ENCODE results near the gene KCTD15.
A peak's percentile ranks its signal among the peaks of the same experiment; 100 is the strongest.

KCTD15 gene, protein sequence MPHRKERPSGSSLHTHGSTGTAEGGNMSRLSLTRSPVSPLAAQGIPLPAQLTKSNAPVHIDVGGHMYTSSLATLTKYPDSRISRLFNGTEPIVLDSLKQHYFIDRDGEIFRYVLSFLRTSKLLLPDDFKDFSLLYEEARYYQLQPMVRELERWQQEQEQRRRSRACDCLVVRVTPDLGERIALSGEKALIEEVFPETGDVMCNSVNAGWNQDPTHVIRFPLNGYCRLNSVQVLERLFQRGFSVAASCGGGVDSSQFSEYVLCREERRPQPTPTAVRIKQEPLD

DNA sequence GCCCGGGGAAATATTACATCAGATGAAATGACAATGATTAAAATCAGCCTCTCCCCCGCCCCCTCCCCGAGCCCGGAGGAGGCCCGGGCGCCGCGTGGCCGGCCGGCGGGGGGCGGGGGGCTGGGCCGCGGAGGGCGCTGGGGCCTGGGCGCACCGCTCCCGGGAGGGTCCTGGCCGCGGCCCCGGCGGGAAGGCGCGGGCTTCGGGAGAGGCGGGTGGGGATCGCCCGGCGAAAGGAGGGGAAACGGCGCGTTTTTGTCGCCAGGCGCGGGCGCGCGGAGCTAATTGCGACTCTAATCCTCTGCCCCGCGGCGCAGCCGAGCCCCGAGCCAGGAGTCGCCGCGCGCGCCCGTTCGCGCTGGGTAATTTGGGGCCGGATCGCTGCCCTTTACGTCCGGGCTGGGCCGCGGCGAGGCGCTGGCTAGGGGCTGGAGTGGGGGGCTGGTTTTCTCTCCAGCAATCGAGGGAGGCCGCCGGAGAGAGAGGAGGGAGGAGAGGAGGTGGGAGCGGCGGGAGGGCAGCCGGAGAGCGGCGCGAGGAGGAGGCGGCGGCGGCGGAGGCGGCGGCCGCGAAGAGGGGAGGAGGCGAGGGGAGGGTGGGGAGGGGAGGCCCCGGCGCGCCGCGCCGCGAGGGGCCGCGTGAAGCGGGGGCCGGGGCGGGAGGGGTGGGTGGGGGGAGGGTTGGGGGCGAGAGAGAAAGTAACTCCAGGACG lies at the start of gene KCTD15:
TSS of gene KCTD15 (plus strand) at position 707 of the 712 bp plus-strand sequence. CDS start 3,585 bp downstream, outside the sequence.
- peak; percentile 62 for DNase-seq

DNA sequence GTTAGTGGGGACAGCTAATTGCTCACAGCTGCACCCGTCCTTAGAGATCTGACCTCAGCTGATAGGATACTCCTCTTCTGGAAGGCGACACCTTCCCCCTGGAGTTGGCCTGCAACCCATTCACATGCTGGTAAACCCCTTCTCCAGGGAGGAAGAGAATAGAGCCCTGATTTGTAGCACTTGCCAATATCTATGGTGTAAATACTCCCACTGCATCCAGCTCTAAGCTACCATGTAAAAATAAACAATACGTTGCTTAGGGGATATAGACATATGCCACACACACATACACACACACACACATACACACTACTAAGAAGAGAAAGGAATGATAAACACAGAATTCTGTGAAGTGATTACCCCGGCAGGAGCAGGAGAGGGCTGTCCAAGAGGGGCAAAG lies 49.4 kb upstream of the KCTD15 start:
- DNase-seq = no peak

DNA sequence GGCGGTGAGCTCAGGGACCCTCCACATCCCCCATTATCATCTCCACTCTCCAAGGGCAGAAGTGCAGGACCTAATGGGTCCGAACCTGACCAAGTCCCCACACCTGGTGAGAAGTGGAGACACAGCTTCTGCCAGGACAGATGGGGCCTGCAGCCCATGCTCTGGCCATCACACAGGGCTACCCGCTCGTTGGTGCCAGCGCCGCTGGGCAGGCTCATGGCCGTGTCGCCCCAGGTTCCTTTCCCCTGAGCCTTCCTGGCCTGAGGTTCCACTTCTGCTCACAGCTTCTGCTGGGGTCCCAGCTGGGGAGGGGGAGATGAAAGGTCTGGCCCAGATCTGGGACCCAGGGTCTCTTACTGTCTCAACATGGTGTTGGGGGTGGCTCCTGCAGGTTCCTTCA lies 48.4 kb upstream of the KCTD15 start:
- no peak for DNase-seq

DNA sequence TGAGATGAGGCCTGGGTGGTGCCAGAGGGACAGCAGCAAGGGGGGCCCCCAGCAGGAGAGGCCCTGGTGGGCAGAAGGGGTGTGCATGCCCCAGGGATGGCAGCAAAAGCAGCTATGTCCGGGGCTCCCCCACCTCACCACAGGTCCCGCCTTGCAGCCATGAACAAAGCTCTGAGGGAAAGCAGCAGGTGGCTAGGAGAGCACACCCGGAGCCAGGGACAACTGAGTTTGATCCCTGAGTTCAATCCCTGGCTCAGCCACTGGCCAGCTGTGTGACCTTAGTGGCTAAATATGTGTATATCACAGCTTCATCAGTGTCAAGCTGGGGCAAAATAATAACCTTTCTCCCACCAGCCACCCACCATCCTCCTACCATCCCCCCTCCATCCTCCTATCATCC lies 47.7 kb upstream of the KCTD15 start:
- no peak for DNase-seq

DNA sequence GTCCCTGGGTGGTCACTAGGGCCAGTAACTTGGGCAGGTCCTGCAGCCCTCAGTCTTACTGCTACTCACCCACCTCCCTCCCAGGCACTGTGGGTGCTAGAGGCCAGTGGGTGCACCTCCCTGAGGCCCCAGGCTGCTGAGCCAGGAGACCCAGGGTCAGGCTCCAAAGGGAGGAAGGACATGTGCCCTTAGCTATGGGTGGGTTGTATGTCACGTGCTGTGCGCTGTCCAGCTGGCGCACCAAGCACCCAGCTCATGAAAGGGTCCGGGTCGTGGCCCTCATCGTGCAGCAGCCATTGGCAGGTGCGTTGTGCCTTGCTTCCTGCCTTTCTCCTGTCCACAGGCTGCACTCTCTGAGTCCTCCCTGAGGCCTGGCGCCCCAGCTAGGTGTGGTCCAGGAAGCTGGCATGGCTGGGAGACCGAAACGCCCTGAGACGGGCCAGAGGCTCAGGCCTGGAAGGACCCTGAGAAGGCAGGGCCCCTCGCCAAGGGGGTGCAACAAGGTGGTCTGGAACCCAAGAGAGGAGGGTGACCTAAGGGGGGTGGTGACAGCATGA lies 47.0 kb upstream of the KCTD15 start:
- no peak for DNase-seq

GRCh38 chr19:33750587-33751435 lies 45.9 kb upstream of the KCTD15 start:
- DNase-seq = no peak

DNA sequence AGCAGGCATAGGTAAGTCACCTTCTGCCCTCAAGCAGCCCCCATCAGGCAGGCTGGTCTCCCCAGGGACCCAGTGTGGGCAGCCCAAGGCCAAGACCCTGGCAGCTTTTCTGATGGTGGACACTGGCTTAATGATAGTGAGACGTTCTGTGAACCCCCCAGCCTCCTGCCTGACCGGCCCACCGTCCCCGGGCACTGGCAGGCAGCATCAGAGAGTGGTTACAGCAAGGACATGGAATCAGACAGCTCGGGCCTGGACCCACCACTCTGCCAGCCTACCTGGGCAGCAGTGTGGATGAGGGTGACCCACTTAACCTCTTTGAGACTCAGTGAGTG lies 45.3 kb upstream of the KCTD15 start:
- DNase-seq = no peak

DNA sequence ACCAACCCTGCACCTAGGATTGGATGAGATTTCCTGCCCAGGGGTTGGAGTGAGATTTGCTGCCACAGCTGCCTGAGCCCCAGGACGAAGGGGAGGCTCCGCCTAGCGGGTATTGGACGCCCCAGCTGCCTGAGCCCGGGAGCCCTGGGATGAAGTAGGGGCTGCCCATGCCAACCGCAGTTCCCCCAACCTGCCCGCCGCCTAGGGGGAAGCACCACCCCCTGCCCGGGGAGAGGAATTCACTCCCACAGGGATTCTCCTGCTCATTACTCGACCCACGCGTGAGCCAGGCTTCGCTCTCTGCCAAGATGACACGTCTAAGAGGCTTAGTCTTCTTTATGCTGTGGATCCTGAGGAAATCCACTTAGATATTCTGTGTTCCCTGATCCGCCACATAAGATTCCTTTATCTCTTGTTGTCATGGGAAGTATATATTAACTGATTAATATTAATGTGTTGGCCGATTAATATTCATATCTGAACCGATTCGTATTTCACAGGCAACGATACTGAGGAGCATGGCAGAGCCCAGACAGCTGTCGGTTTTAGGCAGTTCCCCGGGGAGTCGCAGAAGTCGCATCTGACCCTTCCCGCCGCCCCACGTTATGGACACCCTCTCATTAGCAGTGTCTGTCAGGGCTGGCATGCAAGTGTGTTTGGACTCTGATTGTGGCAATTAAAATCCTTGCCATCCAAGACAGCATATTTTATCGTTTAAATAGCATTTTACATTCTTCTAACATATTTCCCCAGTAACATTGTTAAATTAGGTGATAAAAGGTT lies 44.5 kb upstream of the KCTD15 start:
- DNase-seq = no peak

DNA sequence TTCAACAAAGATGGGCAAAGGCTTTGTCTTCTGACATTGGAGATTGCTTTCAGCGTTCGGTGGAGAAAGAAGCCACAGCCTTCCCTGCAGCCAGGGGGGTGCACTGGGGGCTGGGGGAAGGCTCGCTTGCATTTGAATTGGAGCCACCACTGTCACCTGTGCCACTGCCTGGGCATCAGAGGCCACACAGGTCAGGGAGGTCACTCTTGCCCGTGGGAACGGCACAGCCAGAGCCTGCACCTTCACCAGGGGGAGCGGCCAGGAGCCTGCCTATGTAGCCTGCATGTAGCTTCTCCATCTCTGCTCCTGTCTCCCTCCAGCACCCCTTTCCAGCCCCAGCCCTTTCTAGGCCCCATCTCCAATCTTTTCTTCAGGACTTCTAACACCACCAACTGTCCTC lies 43.7 kb upstream of the KCTD15 start:
- no peak for DNase-seq

GRCh38 chr19:33754361-33754760 lies 42.3 kb upstream of the KCTD15 start:
- DNase-seq = no peak

DNA sequence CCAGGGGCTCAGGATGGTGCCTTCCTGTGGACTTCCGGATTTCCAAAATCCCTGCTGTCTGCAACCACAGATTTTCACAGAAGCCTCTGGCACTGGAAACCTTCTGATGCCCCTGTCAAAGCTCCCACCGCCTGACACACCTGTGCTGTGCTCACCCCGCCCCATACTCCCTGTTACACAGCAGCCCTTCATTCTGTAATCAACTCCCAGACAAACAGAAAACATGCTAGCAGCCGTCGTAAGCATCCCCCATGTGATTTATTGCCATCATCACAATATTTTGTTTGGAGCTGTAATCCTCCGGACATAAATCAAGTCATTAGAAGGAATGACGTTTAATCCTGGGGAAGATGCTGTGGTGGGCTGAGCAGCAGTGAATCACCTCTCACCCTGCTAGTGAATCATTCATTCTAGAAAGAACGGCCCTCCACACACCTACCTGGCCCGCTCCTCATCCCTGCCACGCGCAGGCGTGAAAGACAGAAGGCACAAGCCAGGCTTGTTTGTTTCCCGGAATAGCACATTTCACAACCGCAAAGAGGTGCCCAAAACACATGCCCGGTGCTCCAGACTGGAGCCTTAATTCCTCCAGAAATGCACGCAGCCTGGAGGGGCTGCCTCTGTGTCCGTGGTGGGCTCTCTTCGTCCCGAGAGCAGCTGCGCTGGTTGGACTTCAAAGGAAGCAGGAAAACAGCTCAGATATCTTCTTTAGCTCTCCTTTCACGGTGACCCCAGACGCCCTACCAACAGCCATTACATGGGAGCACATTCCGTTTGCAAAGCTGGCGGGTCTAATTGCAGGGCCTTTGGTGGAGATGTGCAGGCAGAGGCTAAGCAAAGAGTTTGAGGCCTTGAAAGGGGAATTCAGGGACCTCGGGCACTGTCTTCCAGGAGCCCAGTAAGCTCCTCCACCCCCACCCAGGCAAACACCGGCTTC lies 41.3 kb upstream of the KCTD15 start:
- no peak for DNase-seq

DNA sequence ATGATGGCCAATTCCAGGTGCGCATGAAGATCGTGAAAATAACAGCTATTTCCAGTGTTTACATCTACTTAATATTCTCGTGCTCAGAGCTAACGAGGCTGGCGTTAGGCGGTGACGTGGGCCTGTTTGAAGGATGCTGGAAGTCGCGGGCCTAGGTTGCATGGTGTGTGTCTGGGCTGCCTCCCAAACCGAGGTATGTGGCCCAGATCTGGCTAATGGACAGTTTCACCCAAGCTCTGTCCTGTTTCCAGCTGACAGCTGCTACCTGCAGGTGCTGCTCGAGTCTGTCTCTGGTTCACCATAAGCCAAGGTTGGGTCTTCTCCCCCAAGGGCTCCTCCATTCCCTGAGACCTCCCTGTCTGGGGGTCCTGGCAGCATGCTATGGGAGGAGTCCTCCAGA lies 40.5 kb upstream of the KCTD15 start:
- DNase-seq = no peak

DNA sequence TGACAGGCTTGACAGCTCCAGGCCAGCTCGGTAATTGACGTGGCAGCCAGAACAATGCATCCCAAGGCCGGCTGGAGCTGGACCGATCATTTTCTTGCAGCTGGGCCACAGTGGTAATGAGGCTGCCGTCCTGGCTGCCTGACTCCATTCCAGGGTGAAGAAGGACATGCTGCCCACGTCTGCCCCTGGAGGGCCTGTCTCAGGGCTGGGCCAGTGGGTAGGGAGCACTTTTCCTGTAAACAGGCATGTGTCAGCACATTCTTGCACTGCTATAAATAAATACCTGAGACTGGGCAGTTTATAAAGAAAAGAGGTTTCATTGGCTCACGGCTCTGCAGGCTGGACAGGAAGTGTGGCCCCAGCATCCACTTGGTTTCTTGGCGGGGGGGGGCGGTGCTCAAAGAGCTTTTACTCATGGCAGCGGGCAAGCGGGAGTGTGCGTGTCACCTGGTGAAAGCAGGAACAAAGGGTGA lies 38.1 kb upstream of the KCTD15 start:
- no peak for DNase-seq

DNA sequence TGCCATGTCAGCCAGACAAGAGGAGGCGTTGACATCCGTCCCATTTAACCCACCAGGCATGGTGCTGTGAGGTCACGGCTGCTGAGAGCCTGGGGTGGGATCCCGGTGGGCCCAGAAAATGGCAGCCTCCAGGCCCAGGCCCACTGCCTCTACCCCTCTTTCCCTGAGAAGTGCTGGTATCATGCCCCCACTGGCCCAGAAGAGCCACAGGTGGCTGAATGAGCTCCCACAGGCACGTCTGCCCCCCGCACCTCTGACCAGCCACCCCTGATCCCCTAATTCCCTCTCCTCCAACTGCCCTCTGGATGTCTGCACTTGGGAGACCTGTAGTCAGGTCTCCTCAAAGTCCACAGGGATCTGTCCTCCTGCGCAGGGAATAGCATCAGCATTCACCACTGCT lies 37.3 kb upstream of the KCTD15 start:
- no peak for DNase-seq

DNA sequence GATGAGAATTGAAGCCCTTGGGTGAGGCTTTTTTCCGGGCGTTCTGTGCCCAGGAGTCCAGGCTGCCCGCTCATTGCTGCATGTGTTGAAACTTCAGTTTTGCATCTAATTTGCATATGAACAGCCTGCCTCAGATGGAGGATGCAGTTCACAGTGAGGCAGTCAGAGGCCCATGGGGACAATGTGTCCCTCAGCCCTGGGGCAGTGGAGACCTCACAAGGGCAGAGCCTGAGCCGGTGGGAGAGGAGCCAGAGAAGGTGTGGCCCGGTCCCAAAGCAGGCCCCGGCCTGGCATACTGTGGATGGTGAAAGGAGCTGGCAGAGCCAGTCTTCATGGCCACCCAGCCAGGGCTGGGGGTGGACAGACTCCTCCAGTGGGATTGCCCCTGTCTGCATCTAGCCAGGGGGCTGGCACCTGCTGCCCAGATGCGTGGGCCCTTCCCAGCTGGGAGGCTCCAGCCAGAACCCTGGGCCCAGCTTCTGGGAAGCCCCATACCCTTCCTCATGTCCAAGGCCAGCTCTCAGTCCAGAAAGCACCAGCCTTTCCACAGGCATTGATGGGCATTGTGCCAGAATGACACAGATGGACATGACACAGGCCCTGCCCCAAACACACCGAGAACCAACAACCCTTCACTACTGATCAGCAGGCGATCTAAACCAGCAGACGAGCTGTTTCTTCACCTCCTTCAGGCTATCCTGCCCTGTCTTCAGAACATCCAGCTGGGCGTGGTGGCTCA lies 32.9 kb upstream of the KCTD15 start:
- no peak for DNase-seq

- DNase-seq = no peak
Measured at GRCh38 chr19:33766623-33767022, 30.0 kb upstream of the KCTD15 start.

GRCh38 chr19:33767898-33768413 lies 28.7 kb upstream of the KCTD15 start:
- DNase-seq = peak; percentile 40

DNA sequence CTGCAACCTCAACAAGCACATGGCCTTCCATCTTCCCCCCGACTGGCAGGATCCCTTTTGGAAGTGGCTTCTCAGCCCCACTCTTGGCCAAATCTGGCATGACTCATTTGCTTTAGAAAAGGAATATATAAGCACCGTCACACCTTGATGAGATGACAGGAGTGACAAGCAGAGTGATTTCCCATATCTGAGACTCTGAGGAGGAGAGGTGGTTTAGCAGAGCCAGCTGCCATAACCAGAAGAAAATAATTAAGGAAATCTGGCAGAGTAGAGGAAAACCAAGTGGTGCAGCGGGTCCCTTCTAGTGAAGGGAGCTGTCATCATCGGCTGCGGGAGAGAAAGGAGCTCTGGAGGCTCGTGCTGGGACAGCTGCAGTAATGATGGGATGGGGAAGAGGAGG lies 27.5 kb upstream of the KCTD15 start:
- no peak for DNase-seq

DNA sequence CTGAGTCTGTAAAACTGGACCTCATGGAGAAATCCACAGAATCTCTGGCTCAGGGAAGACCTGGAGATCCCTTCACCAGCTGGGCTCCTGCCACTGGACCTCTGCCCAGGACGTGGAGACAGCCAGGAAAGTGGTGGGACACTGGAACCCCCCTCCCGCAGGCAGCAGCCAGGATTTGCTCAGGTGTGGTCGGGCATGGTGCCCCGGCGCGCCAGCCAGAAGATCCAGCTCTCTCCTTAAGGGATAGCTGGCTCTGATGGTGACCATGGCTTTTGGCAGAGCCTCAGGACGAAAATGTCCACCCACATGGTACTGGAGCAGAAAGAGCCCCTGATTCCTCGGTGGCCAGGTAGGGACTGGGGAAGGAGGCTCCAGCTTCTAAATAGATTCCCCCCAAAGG lies 26.6 kb upstream of the KCTD15 start:
- no peak for DNase-seq

- DNase-seq = peak; percentile 52
Measured at GRCh38 chr19:33771384-33772101, 25.1 kb upstream of the KCTD15 start.
